ENCODE data around the gene RHCE.
"Not testable (repeated sequence)": the region's sequence is repeated elsewhere in the genome, so short reads cannot be mapped to it uniquely, and the experiment has no call there.

RHCE gene

DNA sequence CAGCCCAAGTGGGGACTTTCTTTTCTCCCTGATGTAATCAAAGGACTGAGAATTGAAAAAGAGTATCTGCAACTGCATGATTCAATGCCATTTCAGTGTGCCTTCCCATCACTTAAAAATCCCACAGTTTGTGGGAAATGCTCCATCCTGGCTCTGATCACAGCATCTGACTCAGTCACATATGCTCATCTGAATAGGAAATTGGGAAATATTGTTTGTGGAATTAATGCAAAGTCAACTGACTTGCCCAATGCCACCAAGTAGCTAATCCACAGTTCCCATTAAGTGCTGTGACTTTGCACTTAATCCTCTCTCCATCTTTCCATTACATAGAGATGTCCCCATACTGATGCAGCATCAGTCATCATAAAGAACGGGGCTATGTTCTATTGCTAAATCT, 37.5 kb downstream of the RHCE start:
- H4K91ac ChIP-seq (ENCODE audit: low read depth, low read length, poor library complexity); H3K14ac ChIP-seq (ENCODE audit: low read length); H3K36me3 ChIP-seq (replicated peaks in 1 of 2; ENCODE audit: control insufficient read depth in 2 of 2, insufficient read depth in 2 of 2, low read length in 2 of 2); H3K23ac ChIP-seq (ENCODE audit: low read depth, low read length, poor library complexity); H3K4me2 ChIP-seq (ENCODE audit: insufficient read depth, low read length, poor library complexity, severe bottlenecking); H2BK15ac ChIP-seq (ENCODE audit: low read length); H3K9me3 ChIP-seq (replicated peaks in 1 of 2; ENCODE audit: control insufficient read depth in 2 of 2, insufficient read depth in 1 of 2, low read depth in 1 of 2, low read length in 2 of 2); DNase-seq (ENCODE audit: low spot score); H3K4me3 ChIP-seq (ENCODE audit: low read length in 2 of 2); H3K18ac ChIP-seq (ENCODE audit: low read length); H2BK120ac ChIP-seq (ENCODE audit: low read depth, low read length); H3K27me3 ChIP-seq (ENCODE audit: control insufficient read depth in 3 of 3, insufficient read depth in 3 of 3, low read depth in 1 of 3, low read length in 3 of 3); H2AK5ac ChIP-seq (ENCODE audit: low read depth, low read length); H3K9ac ChIP-seq (ENCODE audit: low read depth, low read length, poor library complexity); H2BK12ac ChIP-seq (ENCODE audit: low read length); H2BK5ac ChIP-seq (ENCODE audit: low read length); H3K27ac ChIP-seq (replicated peaks; ENCODE audit: low read length); H3K79me1 ChIP-seq (ENCODE audit: low read depth, low read length); H2AFZ ChIP-seq (ENCODE audit: low read length); H4K8ac ChIP-seq (ENCODE audit: low read depth, low read length); H3K4me1 ChIP-seq (ENCODE audit: control insufficient read depth in 2 of 2, insufficient read depth in 1 of 2, low read depth in 1 of 2, low read length in 2 of 2); H3K4ac ChIP-seq (ENCODE audit: low read length): not testable (repeated sequence)
- no CpG with 5 or more reads among the region's 1 CpG for WGBS, 2 donors (ENCODE audit: extremely low coverage in 2 of 2, insufficient read length in 2 of 2, insufficient replicate concordance in 1 of 2)

DNA sequence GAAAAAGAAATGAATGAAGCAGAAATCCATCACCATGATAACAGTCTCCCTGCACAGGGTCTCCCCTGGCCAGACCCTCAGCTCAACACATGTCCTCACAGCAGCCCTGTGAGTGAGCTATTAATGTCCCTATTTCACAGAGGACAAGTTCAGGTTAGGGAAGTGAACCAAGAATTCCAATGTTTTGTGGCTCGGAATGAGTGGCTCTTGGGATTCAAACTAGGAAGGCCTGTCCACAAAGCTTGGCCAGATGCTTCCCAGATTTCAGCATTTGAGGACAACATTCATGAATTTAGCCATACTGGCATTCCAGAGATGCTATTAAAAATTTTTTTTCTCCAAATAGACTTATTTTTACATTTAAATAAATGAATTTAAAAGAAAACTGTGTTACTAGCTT, 38.1 kb downstream of the RHCE start:
- H2AK5ac ChIP-seq (ENCODE audit: low read depth, low read length); H2BK5ac ChIP-seq (ENCODE audit: low read length); H3K36me3 ChIP-seq (replicated peaks in 1 of 2; ENCODE audit: control insufficient read depth in 2 of 2, insufficient read depth in 2 of 2, low read length in 2 of 2); H2BK12ac ChIP-seq (ENCODE audit: low read length); H3K18ac ChIP-seq (ENCODE audit: low read length); H2BK15ac ChIP-seq (ENCODE audit: low read length); H3K4me2 ChIP-seq (ENCODE audit: insufficient read depth, low read length, poor library complexity, severe bottlenecking); H3K14ac ChIP-seq (ENCODE audit: low read length); H3K27me3 ChIP-seq (ENCODE audit: control insufficient read depth in 3 of 3, insufficient read depth in 3 of 3, low read depth in 1 of 3, low read length in 3 of 3); H3K4ac ChIP-seq (ENCODE audit: low read length); H3K4me3 ChIP-seq (ENCODE audit: low read length in 2 of 2); H3K23ac ChIP-seq (ENCODE audit: low read depth, low read length, poor library complexity); H4K8ac ChIP-seq (ENCODE audit: low read depth, low read length); DNase-seq (ENCODE audit: low spot score); H4K91ac ChIP-seq (ENCODE audit: low read depth, low read length, poor library complexity); H3K9me3 ChIP-seq (replicated peaks in 1 of 2; ENCODE audit: control insufficient read depth in 2 of 2, insufficient read depth in 1 of 2, low read depth in 1 of 2, low read length in 2 of 2); H3K4me1 ChIP-seq (ENCODE audit: control insufficient read depth in 2 of 2, insufficient read depth in 1 of 2, low read depth in 1 of 2, low read length in 2 of 2); H3K27ac ChIP-seq (replicated peaks; ENCODE audit: low read length); H2BK120ac ChIP-seq (ENCODE audit: low read depth, low read length); H3K79me1 ChIP-seq (ENCODE audit: low read depth, low read length); H3K9ac ChIP-seq (ENCODE audit: low read depth, low read length, poor library complexity); H2AFZ ChIP-seq (ENCODE audit: low read length): not testable (repeated sequence)
- WGBS, 2 donors (ENCODE audit: extremely low coverage in 2 of 2, insufficient read length in 2 of 2, insufficient replicate concordance in 1 of 2), result no CpG with 5 or more reads among the region's 1 CpG

DNA sequence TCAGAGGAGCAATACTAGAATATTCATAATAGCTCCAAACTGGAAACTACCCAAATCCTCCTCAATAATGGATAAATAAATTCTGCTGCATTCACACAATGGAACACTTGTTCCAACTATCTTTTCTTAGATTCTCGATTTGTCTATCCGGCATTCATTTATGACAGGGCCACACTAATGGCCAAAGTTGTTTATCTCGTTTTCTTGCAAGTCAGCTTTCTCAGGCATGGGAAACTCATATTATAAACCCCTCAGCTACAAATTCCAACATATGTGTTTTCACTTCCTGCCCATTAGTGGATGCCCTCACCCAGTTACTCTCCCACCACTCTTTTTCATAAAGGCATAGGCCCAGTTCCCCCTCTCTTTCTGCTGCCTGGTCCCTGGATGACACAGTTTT, 42.3 kb downstream of the RHCE start:
- H3K14ac ChIP-seq (ENCODE audit: low read length); H2AFZ ChIP-seq (ENCODE audit: low read length); H3K23ac ChIP-seq (ENCODE audit: low read depth, low read length, poor library complexity); H3K4ac ChIP-seq (ENCODE audit: low read length); H3K9me3 ChIP-seq (replicated peaks in 1 of 2; ENCODE audit: control insufficient read depth in 2 of 2, insufficient read depth in 1 of 2, low read depth in 1 of 2, low read length in 2 of 2); H3K4me1 ChIP-seq (ENCODE audit: control insufficient read depth in 2 of 2, insufficient read depth in 1 of 2, low read depth in 1 of 2, low read length in 2 of 2); DNase-seq (ENCODE audit: low spot score); H2BK5ac ChIP-seq (ENCODE audit: low read length); H3K27me3 ChIP-seq (ENCODE audit: control insufficient read depth in 3 of 3, insufficient read depth in 3 of 3, low read depth in 1 of 3, low read length in 3 of 3); H4K91ac ChIP-seq (ENCODE audit: low read depth, low read length, poor library complexity); H3K4me3 ChIP-seq (ENCODE audit: low read length in 2 of 2); H3K9ac ChIP-seq (ENCODE audit: low read depth, low read length, poor library complexity); H3K4me2 ChIP-seq (ENCODE audit: insufficient read depth, low read length, poor library complexity, severe bottlenecking); H2BK15ac ChIP-seq (ENCODE audit: low read length); H2BK120ac ChIP-seq (ENCODE audit: low read depth, low read length); H3K36me3 ChIP-seq (replicated peaks in 1 of 2; ENCODE audit: control insufficient read depth in 2 of 2, insufficient read depth in 2 of 2, low read length in 2 of 2); H4K8ac ChIP-seq (ENCODE audit: low read depth, low read length); H3K27ac ChIP-seq (replicated peaks; ENCODE audit: low read length); H3K79me1 ChIP-seq (ENCODE audit: low read depth, low read length); H2BK12ac ChIP-seq (ENCODE audit: low read length); H2AK5ac ChIP-seq (ENCODE audit: low read depth, low read length); H3K18ac ChIP-seq (ENCODE audit: low read length): not testable (repeated sequence)
- WGBS, 2 donors (ENCODE audit: extremely low coverage in 2 of 2, insufficient read length in 2 of 2, insufficient replicate concordance in 1 of 2), result no CpG with 5 or more reads among the region's 3 CpGs

DNA sequence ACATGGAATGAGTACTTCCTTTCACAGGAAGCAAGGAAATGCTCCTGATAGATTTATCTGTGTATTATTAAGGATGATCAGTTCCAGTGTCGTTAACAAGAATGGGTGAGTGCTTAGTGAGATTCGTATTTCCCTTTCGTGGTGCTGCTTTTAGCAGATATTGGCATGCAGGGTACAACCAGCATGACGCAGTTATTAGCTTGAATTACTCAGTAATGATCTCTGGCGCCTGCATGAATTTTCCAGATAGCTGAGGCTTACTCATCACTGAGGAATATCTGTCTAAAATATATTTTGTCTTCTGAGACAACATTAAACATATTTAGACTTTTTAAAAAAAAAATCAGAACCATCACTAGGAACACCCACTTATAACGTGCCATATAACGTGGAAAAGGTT, 48.9 kb downstream of the RHCE start:
- not testable (repeated sequence) for DNase-seq (ENCODE audit: low spot score)

More for the DNA sequence above, 48.9 kb downstream of the RHCE start:
- H3K36me3 ChIP-seq (replicated peaks in 1 of 2; ENCODE audit: control insufficient read depth in 2 of 2, insufficient read depth in 2 of 2, low read length in 2 of 2); H3K18ac ChIP-seq (ENCODE audit: low read length); H3K9me3 ChIP-seq (replicated peaks in 1 of 2; ENCODE audit: control insufficient read depth in 2 of 2, insufficient read depth in 1 of 2, low read depth in 1 of 2, low read length in 2 of 2); H2BK120ac ChIP-seq (ENCODE audit: low read depth, low read length); H3K79me1 ChIP-seq (ENCODE audit: low read depth, low read length); H3K4me1 ChIP-seq (ENCODE audit: control insufficient read depth in 2 of 2, insufficient read depth in 1 of 2, low read depth in 1 of 2, low read length in 2 of 2); H2BK5ac ChIP-seq (ENCODE audit: low read length); H2AK5ac ChIP-seq (ENCODE audit: low read depth, low read length); H2AFZ ChIP-seq (ENCODE audit: low read length); H3K4me2 ChIP-seq (ENCODE audit: insufficient read depth, low read length, poor library complexity, severe bottlenecking); H3K9ac ChIP-seq (ENCODE audit: low read depth, low read length, poor library complexity); H3K27me3 ChIP-seq (ENCODE audit: control insufficient read depth in 3 of 3, insufficient read depth in 3 of 3, low read depth in 1 of 3, low read length in 3 of 3); H2BK12ac ChIP-seq (ENCODE audit: low read length); H3K4me3 ChIP-seq (ENCODE audit: low read length in 2 of 2); H3K27ac ChIP-seq (replicated peaks; ENCODE audit: low read length); H4K91ac ChIP-seq (ENCODE audit: low read depth, low read length, poor library complexity); H3K4ac ChIP-seq (ENCODE audit: low read length); H3K14ac ChIP-seq (ENCODE audit: low read length); H2BK15ac ChIP-seq (ENCODE audit: low read length); H3K23ac ChIP-seq (ENCODE audit: low read depth, low read length, poor library complexity); H4K8ac ChIP-seq (ENCODE audit: low read depth, low read length): not testable (repeated sequence)
- WGBS, 2 donors (ENCODE audit: extremely low coverage in 2 of 2, insufficient read length in 2 of 2, insufficient replicate concordance in 1 of 2), result no CpG with 5 or more reads among the region's 7 CpGs

Data from neuronal stem cell (in vitro differentiated cells).